Measurements from ENCODE around the gene RUNX1. TPM values are rescaled to one million over a fixed set of nuclear protein-coding genes. Genes with fewer than 3 reads are reported as not detected.

The RUNX1 gene
- total RNA-seq (100 to 1,000 TPM in 1 of 4 donors, 10 to 100 TPM in 3; 30.1 to 230 (median 55.7) TPM), polyA plus RNA-seq (10 to 100 TPM in 2 of 3 donors, 1 to 10 TPM in 1; 8.7 to 19.2 (median 13.5) TPM)
- long read RNA-seq, donor 1, full-length matches to known transcripts: 5 of 40 reads
- long read RNA-seq, donor 1, partial matches to known transcripts: 11 of 40 reads
- long read RNA-seq, donor 1, other reads (novel, unspliced or antisense): 24 of 40 reads
- long read RNA-seq, donor 2, partial matches to known transcripts: 1 of 6 reads
- long read RNA-seq, donor 2, other reads (novel, unspliced or antisense): 5 of 6 reads

DNA sequence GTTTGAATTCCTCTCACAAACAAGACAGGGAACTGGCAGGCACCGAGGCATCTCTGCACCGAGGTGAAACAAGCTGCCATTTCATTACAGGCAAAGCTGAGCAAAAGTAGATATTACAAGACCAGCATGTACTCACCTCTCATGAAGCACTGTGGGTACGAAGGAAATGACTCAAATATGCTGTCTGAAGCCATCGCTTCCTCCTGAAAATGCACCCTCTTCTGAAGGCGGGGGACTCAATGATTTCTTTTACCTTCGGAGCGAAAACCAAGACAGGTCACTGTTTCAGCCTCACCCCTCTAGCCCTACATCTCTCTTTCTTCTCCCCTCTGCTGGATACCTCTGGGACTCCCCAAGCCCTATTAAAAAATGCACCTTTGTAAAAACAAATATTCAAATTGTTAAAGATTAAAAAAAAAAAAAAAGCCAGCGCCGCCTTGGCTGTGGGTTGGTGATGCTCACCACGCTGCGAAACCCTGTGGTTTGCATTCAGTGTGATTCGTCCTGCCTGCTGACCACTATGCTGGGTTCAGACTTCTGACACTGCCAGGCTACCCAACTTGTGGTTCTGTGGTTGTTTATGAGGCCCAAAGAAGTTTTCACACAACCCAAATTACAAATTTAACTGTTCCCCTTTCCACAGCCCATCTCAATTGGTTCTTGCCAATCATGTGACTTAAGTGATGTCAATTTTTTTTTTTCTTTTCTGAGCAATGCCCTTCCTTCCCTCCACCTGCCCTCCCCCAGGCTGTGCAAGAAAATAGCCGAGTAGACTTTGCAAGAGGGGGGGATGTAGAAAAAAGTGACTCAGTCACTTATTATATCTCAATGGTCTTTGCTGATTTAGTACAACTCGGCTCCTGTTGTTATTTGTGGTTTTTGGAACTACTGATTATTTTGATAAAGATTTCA, at the start of gene RUNX1:
TSS of gene RUNX1 (minus strand) at position 597 of the 912 bp plus-strand sequence.
- H3K9me3 ChIP-seq: no peaks in the 10 kb centered on the region
- peaks cover 47% of the 10 kb centered on the region for H3K4me1 ChIP-seq
- DNase-seq (peak; percentile 32 to 59), ATAC-seq (peak; percentile 16 to 53 (median 32))
- peak within 1 kb of the TSS; percentile 80 for H3K4me3 ChIP-seq
- 63 to 76% (median 66%) methylated on average over 14 of the region's 14 CpGs for WGBS, 3 donors
- intact Hi-C loops (cut with DNase I): loop anchor here (2.0 to 10.0 kb wide), 5 partner anchors 156 to 978 kb away; no protein-coding TSS in a partner anchor
- H3K27ac ChIP-seq: peak within 1 kb of the TSS; percentile 96
- H3K36me3 ChIP-seq (ENCODE audit: insufficient read depth in 1 of 2, low read depth in 1 of 2): peaks cover 0 to 33% of the 10 kb centered on the region in 2 donors
- H3K27me3 ChIP-seq (ENCODE audit: insufficient read depth in 3 of 3, low read length in 2 of 3): no peaks in the 10 kb centered on the region
- TF ChIP-seq, protein P1, sequence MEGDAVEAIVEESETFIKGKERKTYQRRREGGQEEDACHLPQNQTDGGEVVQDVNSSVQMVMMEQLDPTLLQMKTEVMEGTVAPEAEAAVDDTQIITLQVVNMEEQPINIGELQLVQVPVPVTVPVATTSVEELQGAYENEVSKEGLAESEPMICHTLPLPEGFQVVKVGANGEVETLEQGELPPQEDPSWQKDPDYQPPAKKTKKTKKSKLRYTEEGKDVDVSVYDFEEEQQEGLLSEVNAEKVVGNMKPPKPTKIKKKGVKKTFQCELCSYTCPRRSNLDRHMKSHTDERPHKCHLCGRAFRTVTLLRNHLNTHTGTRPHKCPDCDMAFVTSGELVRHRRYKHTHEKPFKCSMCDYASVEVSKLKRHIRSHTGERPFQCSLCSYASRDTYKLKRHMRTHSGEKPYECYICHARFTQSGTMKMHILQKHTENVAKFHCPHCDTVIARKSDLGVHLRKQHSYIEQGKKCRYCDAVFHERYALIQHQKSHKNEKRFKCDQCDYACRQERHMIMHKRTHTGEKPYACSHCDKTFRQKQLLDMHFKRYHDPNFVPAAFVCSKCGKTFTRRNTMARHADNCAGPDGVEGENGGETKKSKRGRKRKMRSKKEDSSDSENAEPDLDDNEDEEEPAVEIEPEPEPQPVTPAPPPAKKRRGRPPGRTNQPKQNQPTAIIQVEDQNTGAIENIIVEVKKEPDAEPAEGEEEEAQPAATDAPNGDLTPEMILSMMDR (IDR thresholded peaks at IDR 0.05): no peak

DNA sequence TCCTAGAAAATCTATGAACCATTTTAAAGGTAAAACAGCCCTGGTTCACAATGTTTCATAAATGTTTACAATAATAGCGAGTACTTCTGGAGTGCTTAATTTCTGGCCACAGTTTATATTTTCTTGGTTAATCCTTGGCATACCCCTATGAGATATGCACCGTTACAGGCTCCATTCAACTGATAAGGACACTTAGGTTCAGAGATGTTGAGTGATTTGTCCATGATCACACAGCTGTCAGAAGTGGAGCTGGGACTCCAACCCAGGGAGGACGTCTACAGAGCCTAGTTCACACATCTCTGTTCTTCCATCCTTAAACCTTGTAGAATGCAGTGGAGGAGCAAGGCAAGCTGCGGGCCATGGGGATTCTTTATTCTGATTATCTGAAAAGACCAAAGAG, 48.4 kb upstream of the RUNX1 start:
- no peak overlapping the region for H3K27ac ChIP-seq
- no peak overlapping the region for H3K4me3 ChIP-seq
- 90 to 95% (median 94%) methylated on average over 4 of the region's 4 CpGs for WGBS, 3 donors
- TF ChIP-seq, protein P1 (IDR thresholded peaks at IDR 0.05): no peak
- no peaks in the 10 kb centered on the region for H3K36me3 ChIP-seq (ENCODE audit: insufficient read depth in 1 of 2, low read depth in 1 of 2)
- H3K9me3 ChIP-seq: no peaks in the 10 kb centered on the region
- ATAC-seq (no peak), DNase-seq (no peak)
- H3K27me3 ChIP-seq (ENCODE audit: insufficient read depth in 3 of 3, low read length in 2 of 3): no peaks in the 10 kb centered on the region
- intact Hi-C loops (cut with DNase I): no loop called here
- H3K4me1 ChIP-seq: no peaks in the 10 kb centered on the region

- Histone ChIP-seq H3K4me1 (no peaks in the 10 kb centered on the region), H3K4me3 (no peak overlapping the region), H3K27me3 (ENCODE audit: insufficient read depth in 3 of 3, low read length in 2 of 3) (no peaks in the 10 kb centered on the region), H3K9me3 (no peaks in the 10 kb centered on the region), H3K27ac (no peak overlapping the region), H3K36me3 (ENCODE audit: insufficient read depth in 1 of 2, low read depth in 1 of 2) (no peaks in the 10 kb centered on the region)
- ATAC-seq (no peak), DNase-seq (no peak)
- intact Hi-C loops (cut with DNase I): no loop called here
- TF ChIP-seq, protein P1 (IDR thresholded peaks at IDR 0.05): no peak
Measured at GRCh38 chr21:35096959-35097358, 47.9 kb upstream of the RUNX1 start.

GRCh38 chr21:35095859-35096291, 46.8 kb upstream of the RUNX1 start:
- WGBS, 3 donors: 93 to 100% (median 98%) methylated on average over 2 of the region's 2 CpGs
- ATAC-seq (no peak), DNase-seq (no peak)

More at GRCh38 chr21:35095859-35096291, 46.8 kb upstream of the RUNX1 start:
- H3K9me3 ChIP-seq: no peaks in the 10 kb centered on the region
- H3K4me1 ChIP-seq: no peaks in the 10 kb centered on the region
- H3K4me3 ChIP-seq: no peak overlapping the region
- H3K36me3 ChIP-seq (ENCODE audit: insufficient read depth in 1 of 2, low read depth in 1 of 2): no peaks in the 10 kb centered on the region
- H3K27ac ChIP-seq: no peak overlapping the region
- intact Hi-C loops (cut with DNase I): no loop called here
- TF ChIP-seq, protein P1 (IDR thresholded peaks at IDR 0.05): no peak
- H3K27me3 ChIP-seq (ENCODE audit: insufficient read depth in 3 of 3, low read length in 2 of 3): no peaks in the 10 kb centered on the region

Measured in psoas muscle (tissue), 8 donors.